ENCODE measurements around the gene DNAJB4. TPM values are rescaled to one million over a fixed set of nuclear protein-coding genes. Genes with fewer than 3 reads are reported as not detected.

Gene DNAJB4
- total RNA-seq, 1 donor from 2014 or later: 30.1 TPM

- H3K36me3 Mint-ChIP-seq (ENCODE audit: insufficient read depth): no peaks in the 10 kb centered on the region
- H3K9me3 Mint-ChIP-seq (ENCODE audit: low read depth): no peaks in the 10 kb centered on the region
- H3K4me3 Mint-ChIP-seq (ENCODE audit: low read depth): peak overlapping the region; percentile 89
- TF ChIP-seq CTCF (IDR thresholded peaks at IDR 0.05; ENCODE audit: unreplicated experiment): no peak
- peak overlapping the region; percentile 11 for H3K27ac Mint-ChIP-seq
- peaks cover 18% of the 10 kb centered on the region for H3K27me3 Mint-ChIP-seq
- peaks cover 17% of the 10 kb centered on the region for H3K4me1 Mint-ChIP-seq (ENCODE audit: low read depth)
- no peak for DNase-seq (ENCODE audit: low spot score, unreplicated experiment)
Observed at GRCh38 chr1:78044796-78045562, 40.2 kb downstream of the DNAJB4 start.

GRCh38 chr1:78045563-78045925, 40.8 kb downstream of the DNAJB4 start:
- TF ChIP-seq CTCF (IDR thresholded peaks at IDR 0.05; ENCODE audit: unreplicated experiment): no peak
- Mint-ChIP-seq H3K4me1 (ENCODE audit: low read depth) (peaks cover 17% of the 10 kb centered on the region), H3K36me3 (ENCODE audit: insufficient read depth) (no peaks in the 10 kb centered on the region), H3K27me3 (peaks cover 18% of the 10 kb centered on the region), H3K4me3 (ENCODE audit: low read depth) (peak overlapping the region; percentile 89), H3K9me3 (ENCODE audit: low read depth) (no peaks in the 10 kb centered on the region), H3K27ac (peak overlapping the region; percentile 11)
- DNase-seq (ENCODE audit: low spot score, unreplicated experiment): no peak

GRCh38 chr1:78045926-78046778, 41.4 kb downstream of the DNAJB4 start, which contains the start of gene GIPC2:
GIPC2 (plus strand) TSS chr1:78045966; CDS start chr1:78046095, 129 bp downstream.
- Mint-ChIP-seq H3K4me1 (ENCODE audit: low read depth) (peaks cover 17% of the 10 kb centered on the region), H3K27me3 (peaks cover 18% of the 10 kb centered on the region), H3K9me3 (ENCODE audit: low read depth) (no peaks in the 10 kb centered on the region), H3K4me3 (ENCODE audit: low read depth) (peak within 1 kb of the TSS; percentile 89), H3K36me3 (ENCODE audit: insufficient read depth) (no peaks in the 10 kb centered on the region), H3K27ac (peak within 1 kb of the TSS; percentile 96)
- DNase-seq (ENCODE audit: low spot score, unreplicated experiment): peak; percentile 42
- no peak for TF ChIP-seq CTCF (IDR thresholded peaks at IDR 0.05; ENCODE audit: unreplicated experiment)

- Mint-ChIP-seq H3K36me3 (ENCODE audit: insufficient read depth) (no peaks in the 10 kb centered on the region), H3K4me3 (ENCODE audit: low read depth) (peak overlapping the region; percentile 89), H3K27ac (peak overlapping the region; percentile 81), H3K4me1 (ENCODE audit: low read depth) (peaks cover 17% of the 10 kb centered on the region), H3K9me3 (ENCODE audit: low read depth) (no peaks in the 10 kb centered on the region), H3K27me3 (peaks cover 18% of the 10 kb centered on the region)
- DNase-seq (ENCODE audit: low spot score, unreplicated experiment): no peak
- TF ChIP-seq CTCF (IDR thresholded peaks at IDR 0.05; ENCODE audit: unreplicated experiment): no peak
Observed at GRCh38 chr1:78047106-78047505, 42.4 kb downstream of the DNAJB4 start.

- Mint-ChIP-seq H3K27me3 (peaks cover 18% of the 10 kb centered on the region), H3K4me3 (ENCODE audit: low read depth) (peak overlapping the region; percentile 54), H3K36me3 (ENCODE audit: insufficient read depth) (no peaks in the 10 kb centered on the region), H3K4me1 (ENCODE audit: low read depth) (peaks cover 17% of the 10 kb centered on the region), H3K27ac (no peak overlapping the region), H3K9me3 (ENCODE audit: low read depth) (no peaks in the 10 kb centered on the region)
- no peak for DNase-seq (ENCODE audit: low spot score, unreplicated experiment)
- no peak for TF ChIP-seq CTCF (IDR thresholded peaks at IDR 0.05; ENCODE audit: unreplicated experiment)
Observed at GRCh38 chr1:78047631-78048030, 42.9 kb downstream of the DNAJB4 start.
